Cardiac muscle cell (in vitro differentiated cells and primary cell): ENCODE measurements around the gene CCDC6. TPM values are rescaled to one million over a fixed set of nuclear protein-coding genes. Genes with fewer than 3 reads are reported as not detected.
"Not testable (repeated sequence)": the region's sequence is repeated elsewhere in the genome, so short reads cannot be mapped to it uniquely, and the experiment has no call there.

ENCODE experiments used
- DNase-seq, 2 donors: peaks; one replicate each; pipeline versions ENCODE4 v3.0.0 to v3.0.0-alpha.2; 2010 to 2017; ENCODE audit warnings: low read depth in 1 of 2, low spot score in 1 of 2
- H3K27ac ChIP-seq: fragments of 200-600 bp; sonication (generic); 2 replicates; pipeline ENCODE4 v1.5.1; 2016
- H3K27me3 ChIP-seq: fragments of 200-600 bp; sonication (generic); 2 replicates; pipeline ENCODE4 v1.6.0; 2016; ENCODE audit warnings: control low read depth
- H3K36me3 ChIP-seq: fragments of 200-600 bp; sonication (generic); 2 replicates; pipeline ENCODE4 v1.5.1; 2016; ENCODE audit warnings: control low read depth
- H3K4me1 ChIP-seq: fragments of 200-600 bp; sonication (generic); 2 replicates; pipeline ENCODE4 v1.8.1; 2017; ENCODE audit warnings: low read depth, mild to moderate bottlenecking, mixed run types
- H3K4me3 ChIP-seq: fragments of 200-600 bp; sonication (generic); 2 replicates; pipeline ENCODE4 v1.5.1; 2016; ENCODE audit warnings: mild to moderate bottlenecking
- H3K9me3 ChIP-seq: fragments of 200-600 bp; sonication (generic); 2 replicates; pipeline ENCODE4 v1.5.1; 2017; ENCODE audit warnings: low read depth, mild to moderate bottlenecking, control low read depth
- CTCF ChIP-seq: IDR thresholded peaks from 2 replicates; pipeline ENCODE4 v1.5.1; 2012; ENCODE audit warnings: low read depth, mild to moderate bottlenecking, low read length
- polyA plus RNA-seq: library from polyadenylated mRNA; unstranded; fragments of >200 nt; fragmentation: Nextera tagmentation; extraction: Ambion mirVana; gene quantifications from 2 replicates; pipeline ENCODE4 v1.2.1, GENCODE V29; 2016
- total RNA-seq: library from RNA; depleted of rRNA; stranded (reverse); fragments of >200 nt; gene quantifications from 2 replicates; pipeline ENCODE4 v1.2.3, GENCODE V29; 2016

CCDC6 gene
- total and polyA plus RNA-seq, 2 experiments from 2014 or later = 11.0 to 22.2 TPM

GRCh38 chr10:59885430-59886134 lies 20.8 kb downstream of the CCDC6 start:
- no peaks in the 10 kb centered on the region for H3K27me3 ChIP-seq
- no peaks in the 10 kb centered on the region for H3K9me3 ChIP-seq
- TF ChIP-seq CTCF = no peak
- no peaks in the 10 kb centered on the region for H3K36me3 ChIP-seq
- no peak overlapping the region for H3K4me3 ChIP-seq
- DNase-seq = no peak
- H3K4me1 ChIP-seq = no peaks in the 10 kb centered on the region
- no peak overlapping the region for H3K27ac ChIP-seq

GRCh38 chr10:59884893-59885292 lies 21.5 kb downstream of the CCDC6 start:
- not testable (repeated sequence) for H3K36me3 ChIP-seq, H3K9me3 ChIP-seq, H3K4me3 ChIP-seq, H3K27me3 ChIP-seq, H3K4me1 ChIP-seq, DNase-seq, H3K27ac ChIP-seq

- no peak overlapping the region for H3K4me3 ChIP-seq
- H3K4me1 ChIP-seq = no peaks in the 10 kb centered on the region
- H3K9me3 ChIP-seq = no peaks in the 10 kb centered on the region
- DNase-seq = no peak
- no peak for TF ChIP-seq CTCF
- H3K27ac ChIP-seq = no peak overlapping the region
- H3K36me3 ChIP-seq = no peaks in the 10 kb centered on the region
- H3K27me3 ChIP-seq = no peaks in the 10 kb centered on the region
Observed at GRCh38 chr10:59881640-59882039, 24.7 kb downstream of the CCDC6 start.

GRCh38 chr10:59880971-59881510 lies 25.3 kb downstream of the CCDC6 start:
- Histone ChIP-seq H3K4me3 (no peak overlapping the region), H3K27ac (no peak overlapping the region), H3K9me3 (no peaks in the 10 kb centered on the region), H3K27me3 (no peaks in the 10 kb centered on the region), H3K4me1 (no peaks in the 10 kb centered on the region), H3K36me3 (no peaks in the 10 kb centered on the region)
- DNase-seq = no peak
- TF ChIP-seq CTCF = no peak

DNA sequence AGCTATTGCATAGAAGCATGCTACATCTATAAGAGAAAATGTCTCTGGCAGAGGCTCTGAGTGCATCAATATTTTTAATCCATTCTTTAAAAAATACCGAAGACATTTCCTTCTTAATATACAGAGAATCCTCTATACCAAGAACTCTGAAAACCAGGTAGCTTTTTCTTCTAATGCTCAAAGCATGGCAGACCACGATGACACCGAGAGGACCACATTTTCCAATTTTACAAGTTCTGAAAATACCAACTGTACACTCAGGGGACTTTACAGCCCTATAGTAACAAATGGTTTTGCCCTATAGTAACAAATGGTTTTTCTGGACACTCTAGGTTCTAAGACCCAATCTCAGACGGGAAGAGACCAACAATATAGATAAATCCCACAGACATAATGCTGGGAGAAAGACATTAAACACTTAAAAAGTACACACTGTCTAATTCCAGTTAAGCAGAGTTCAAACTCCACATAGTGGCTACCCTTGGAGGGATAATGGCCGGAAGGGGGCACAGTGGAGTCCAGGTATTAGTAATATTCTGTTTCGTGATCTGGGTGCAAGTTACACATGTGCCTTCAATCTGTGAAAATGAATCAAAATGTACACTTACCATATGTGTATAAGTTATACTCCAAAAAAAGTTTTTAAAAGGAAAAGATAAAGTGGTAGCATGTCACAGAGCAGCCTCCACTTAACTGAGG lies 26.2 kb downstream of the CCDC6 start:
- no peak for DNase-seq
- Histone ChIP-seq H3K36me3 (no peaks in the 10 kb centered on the region), H3K27me3 (no peaks in the 10 kb centered on the region), H3K27ac (no peak overlapping the region), H3K9me3 (no peaks in the 10 kb centered on the region), H3K4me3 (no peak overlapping the region), H3K4me1 (no peaks in the 10 kb centered on the region)
- no peak for TF ChIP-seq CTCF

- Histone ChIP-seq H3K9me3 (no peaks in the 10 kb centered on the region), H3K27ac (no peak overlapping the region), H3K27me3 (no peaks in the 10 kb centered on the region), H3K36me3 (no peaks in the 10 kb centered on the region), H3K4me3 (no peak overlapping the region), H3K4me1 (no peaks in the 10 kb centered on the region)
- DNase-seq = no peak
- TF ChIP-seq CTCF = no peak
Observed at GRCh38 chr10:59879363-59879913, 26.9 kb downstream of the CCDC6 start.
